HepG2 (cell line): ENCODE data around the gene SYPL1. TPM values are rescaled to one million over a fixed set of nuclear protein-coding genes. Genes with fewer than 3 reads are reported as not detected.

Experiments
- AGO1 ChIP-seq: fragments of 200-400 bp; formaldehyde crosslinking; IDR thresholded peaks from 2 replicates; pipeline ENCODE4 v1.6.1; 2017; ENCODE audit warnings: mild to moderate bottlenecking, low read depth, low read length, moderate library complexity; ENCODE audit not compliant: poor library complexity, severe bottlenecking
- BCL6 ChIP-seq: IDR thresholded peaks from 2 replicates; pipeline ENCODE4 v1.6.1; 2016; ENCODE audit warnings: missing genetic modification reagents, missing compliant biosample characterization
- BORCS8-MEF2B ChIP-seq: sonication (generic); formaldehyde crosslinking; IDR thresholded peaks from 2 replicates; pipeline ENCODE4 v1.8.0; 2022; ENCODE audit warnings: mild to moderate bottlenecking, missing genetic modification reagents
- CREM ChIP-seq, 2 experiments: sonication (generic) in 1 of 2; formaldehyde crosslinking in 1 of 2; IDR thresholded peaks; 2 replicates each; pipeline versions ENCODE4 v1.4.0 to v1.6.1; 2016 to 2020; ENCODE audit warnings: antibody characterized with exemption in 1 of 2, mild to moderate bottlenecking in 1 of 2, missing genetic modification reagents in 1 of 2
- DPF2 ChIP-seq: sonication (generic); formaldehyde crosslinking; IDR thresholded peaks from 2 replicates; pipeline ENCODE4 v1.4.0; 2020; ENCODE audit warnings: mild to moderate bottlenecking, low read depth, missing genetic modification reagents, borderline replicate concordance
- ELF4 ChIP-seq: sonication (generic); formaldehyde crosslinking; IDR thresholded peaks from 2 replicates; pipeline ENCODE4 v1.5.0; 2020; ENCODE audit warnings: missing genetic modification reagents, mild to moderate bottlenecking, moderate library complexity, borderline replicate concordance
- GABPB1 ChIP-seq: IDR thresholded peaks from 2 replicates; pipeline ENCODE4 v1.6.1; 2016; ENCODE audit warnings: mild to moderate bottlenecking, missing genetic modification reagents, moderate library complexity, missing compliant biosample characterization
- MLX ChIP-seq: IDR thresholded peaks from 2 replicates; pipeline ENCODE4 v1.6.1; 2016
- NFE2 ChIP-seq: sonication (generic); formaldehyde crosslinking; IDR thresholded peaks from 2 replicates; pipeline ENCODE4 v1.4.0; 2020; ENCODE audit warnings: missing genetic modification reagents
- NR2F1 ChIP-seq, 2 experiments: fragments of 450-650 bp in 1 of 2; formaldehyde crosslinking in 1 of 2; IDR thresholded peaks; 2 replicates each; pipeline versions ENCODE4 v1.5.0 to v1.6.1; 2016 to 2020; ENCODE audit warnings: mild to moderate bottlenecking in 1 of 2, missing compliant biosample characterization in 1 of 2, missing genetic modification reagents in 1 of 2, moderate library complexity in 1 of 2
- PHF21A ChIP-seq: sonication (generic); formaldehyde crosslinking; IDR thresholded peaks from 2 replicates; pipeline ENCODE4 v1.5.0; 2020; ENCODE audit warnings: mild to moderate bottlenecking, missing genetic modification reagents
- PHF8 ChIP-seq: sonication (generic); formaldehyde crosslinking; IDR thresholded peaks from 2 replicates; pipeline ENCODE4 v1.5.0; 2020; ENCODE audit warnings: missing genetic modification reagents
- TBX2 ChIP-seq: sonication (generic); formaldehyde crosslinking; IDR thresholded peaks from 2 replicates; pipeline ENCODE4 v1.5.0; 2020; ENCODE audit warnings: missing genetic modification reagents, mild to moderate bottlenecking, borderline replicate concordance
- TOPORS ChIP-seq: sonication (generic); formaldehyde crosslinking; IDR thresholded peaks from 2 replicates; pipeline ENCODE4 v1.8.0; 2023; ENCODE audit warnings: mild to moderate bottlenecking, missing genetic modification reagents
- WIZ ChIP-seq: sonication (generic); formaldehyde crosslinking; IDR thresholded peaks from 2 replicates; pipeline ENCODE4 v1.5.1; 2020; ENCODE audit warnings: mild to moderate bottlenecking, missing genetic modification reagents
- ZBTB7A ChIP-seq: sonication (generic); formaldehyde crosslinking; IDR thresholded peaks from 2 replicates; pipeline ENCODE4 v1.8.0; 2022; ENCODE audit warnings: mild to moderate bottlenecking, missing genetic modification reagents
- ZFY ChIP-seq: sonication (generic); formaldehyde crosslinking; IDR thresholded peaks from 2 replicates; pipeline ENCODE4 v1.4.0; 2020; ENCODE audit warnings: missing genetic modification reagents
- ZNF225 ChIP-seq: sonication (generic); formaldehyde crosslinking; IDR thresholded peaks from 2 replicates; pipeline ENCODE4 v1.4.0; 2020; ENCODE audit warnings: mild to moderate bottlenecking, missing genetic modification reagents
- ZNF253 ChIP-seq: sonication (generic); formaldehyde crosslinking; IDR thresholded peaks from 2 replicates; pipeline ENCODE4 v1.8.0; 2022; ENCODE audit warnings: mild to moderate bottlenecking, missing genetic modification reagents, borderline replicate concordance
- ZNF460 ChIP-seq: sonication (generic); formaldehyde crosslinking; IDR thresholded peaks from 2 replicates; pipeline ENCODE4 v1.5.1; 2020; ENCODE audit warnings: missing genetic modification reagents, mild to moderate bottlenecking, borderline replicate concordance
- ZNF512 ChIP-seq: sonication (generic); formaldehyde crosslinking; IDR thresholded peaks from 2 replicates; pipeline ENCODE4 v1.4.0; 2020; ENCODE audit warnings: mild to moderate bottlenecking, missing genetic modification reagents
- ZNF563 ChIP-seq: sonication (generic); formaldehyde crosslinking; IDR thresholded peaks from 2 replicates; pipeline ENCODE4 v1.8.0; 2022; ENCODE audit warnings: mild to moderate bottlenecking, moderate library complexity, missing genetic modification reagents
- ZNF772 ChIP-seq: sonication (generic); formaldehyde crosslinking; IDR thresholded peaks from 2 replicates; pipeline ENCODE4 v1.5.0; 2020; ENCODE audit warnings: mild to moderate bottlenecking, missing genetic modification reagents
- ZNF83 ChIP-seq: sonication (generic); formaldehyde crosslinking; IDR thresholded peaks from 2 replicates; pipeline ENCODE4 v1.4.0; 2020; ENCODE audit warnings: missing genetic modification reagents, mild to moderate bottlenecking, borderline replicate concordance
- ZSCAN22 ChIP-seq: sonication (generic); formaldehyde crosslinking; IDR thresholded peaks from 2 replicates; pipeline ENCODE4 v1.4.0; 2020; ENCODE audit warnings: mild to moderate bottlenecking, missing genetic modification reagents
- ZSCAN25 ChIP-seq: sonication (generic); formaldehyde crosslinking; IDR thresholded peaks from 2 replicates; pipeline ENCODE4 v1.8.0; 2022; ENCODE audit warnings: mild to moderate bottlenecking, missing genetic modification reagents
- polyA plus RNA-seq, 8 experiments: library from polyadenylated mRNA; depleted of rRNA in 3 of 8; stranded (reverse) in 7 of 8; unstranded in 1 of 8; fragments of >200 nt; fragmentation: Illumina TruSeq in 4 of 8; extraction: Trizol in 4 of 8; gene quantifications; 2 replicates each; pipeline versions ENCODE4 v1.2.1 to v1.2.3, GENCODE V29; 2011 to 2016; ENCODE audit warnings: low read depth in 4 of 8, missing spikeins in 1 of 8, mixed read lengths in 1 of 8; ENCODE audit not compliant: insufficient read depth in 1 of 8
- total RNA-seq, 5 experiments: library from RNA; depleted of rRNA; stranded (reverse); fragments of >200 nt; fragmentation: Illumina TruSeq; extraction: Trizol; gene quantifications; 2 replicates each; pipeline ENCODE4 v1.2.3, GENCODE V29; 2016; ENCODE audit warnings: low read depth in 1 of 5
- TF ChIP-seq, protein P1 (sequence below): sonication (generic); formaldehyde crosslinking; IDR thresholded peaks from 2 replicates; pipeline ENCODE4 v1.4.0; 2020; ENCODE audit warnings: low read depth, mild to moderate bottlenecking, missing genetic modification reagents

SYPL1 gene
- total and polyA plus RNA-seq, 2 of the 13 experiments (the other 11 are each of a cell fraction or from before 2014, with no cell fraction given), result 27.5 to 40.2 TPM

DNA sequence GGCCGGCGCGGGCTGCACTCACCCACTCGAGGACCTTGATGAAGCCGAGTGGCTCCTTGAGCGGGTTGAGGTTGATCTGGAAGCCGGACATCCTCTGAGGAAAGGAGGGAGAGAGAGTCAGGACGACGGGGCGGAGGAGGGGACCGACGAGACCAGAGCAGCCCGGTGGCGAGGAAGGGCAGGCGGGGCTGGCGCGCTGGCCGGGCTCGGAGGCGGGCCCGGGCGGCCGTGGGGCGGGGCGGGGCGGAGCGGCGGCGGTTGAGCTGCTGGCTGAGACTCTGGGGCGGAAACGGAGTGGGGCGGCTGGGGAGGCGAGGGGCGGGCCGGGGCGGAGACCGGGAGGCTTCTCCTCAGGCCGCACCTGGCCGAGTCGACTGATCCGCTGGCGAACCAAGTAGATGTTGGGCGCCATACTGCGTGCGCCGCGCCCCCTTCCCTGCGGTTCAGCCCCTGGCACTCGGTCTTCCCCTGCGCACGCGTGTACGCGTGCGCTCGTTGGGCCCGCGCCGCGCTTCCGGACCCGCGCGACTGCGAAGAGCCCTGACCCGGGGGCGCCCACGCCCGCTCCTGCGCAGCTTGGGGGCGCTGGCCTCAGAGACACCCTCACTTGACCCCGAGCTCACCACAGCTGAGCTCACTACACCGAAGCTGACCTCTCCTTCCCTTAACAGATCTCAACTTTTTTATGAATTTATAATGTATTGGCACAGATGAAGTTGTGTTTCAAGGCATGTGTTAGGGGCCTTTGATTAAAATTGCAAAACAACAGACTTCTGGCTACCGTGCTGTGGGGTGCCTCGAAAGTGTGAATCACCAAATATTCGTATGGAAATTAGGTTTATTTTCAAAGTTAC, at the start of gene SYPL1 (continued):
- TF ChIP-seq ZSCAN22 (0 out of 2 replicates have a peak, but pooled peaks have one; percentile 16), GABPB1 (CRISPR knock-in tag) (peak; percentile 87), TOPORS (peak; percentile 81), ZSCAN25 (CRISPR knock-in tag) (0 out of 2 replicates have a peak, but pooled peaks have one; percentile 9), ZNF563 (CRISPR knock-in tag) (0 out of 2 replicates have a peak, but pooled peaks have one; percentile 30), DPF2 (CRISPR knock-in tag) (no peak), ZNF772 (peak; percentile 29; the same call in 1 of the 2 replicates), PHF8 (CRISPR knock-in tag) (peak; percentile 92), WIZ (CRISPR knock-in tag) (peak; percentile 43; the same call in 1 of the 2 replicates), BORCS8-MEF2B (no peak), ZBTB7A (CRISPR knock-in tag) (0 out of 2 replicates have a peak, but pooled peaks have one; percentile 21), TBX2 (CRISPR knock-in tag) (peak; percentile 14; the same call in 1 of the 2 replicates), ZNF460 (no peak), CREM (IDR thresholded peaks at IDR 0.05) (no peak), CREM (CRISPR knock-in tag; IDR thresholded peaks at IDR 0.05) (no peak), ZNF512 (CRISPR knock-in tag) (no peak), ZNF253 (CRISPR knock-in tag) (no peak), ZFY (CRISPR knock-in tag) (peak; percentile 79), AGO1 (peak; percentile 28), NR2F1 (CRISPR knock-in tag; IDR thresholded peaks at IDR 0.05) (0 out of 4 replicates have a peak, but pooled peaks have one; percentile 39 to 43), ZNF225 (CRISPR knock-in tag) (peak; percentile 67; the same call in 1 of the 2 replicates), ELF4 (CRISPR knock-in tag) (0 out of 2 replicates have a peak, but pooled peaks have one; percentile 19), PHF21A (CRISPR knock-in tag) (peak; percentile 33; the same call in 1 of the 2 replicates), MLX (no peak), ZNF83 (CRISPR knock-in tag) (peak; percentile 47; the same call in 1 of the 2 replicates), BCL6 (no peak), NFE2 (CRISPR knock-in tag) (no peak)
- TF ChIP-seq, protein P1, sequence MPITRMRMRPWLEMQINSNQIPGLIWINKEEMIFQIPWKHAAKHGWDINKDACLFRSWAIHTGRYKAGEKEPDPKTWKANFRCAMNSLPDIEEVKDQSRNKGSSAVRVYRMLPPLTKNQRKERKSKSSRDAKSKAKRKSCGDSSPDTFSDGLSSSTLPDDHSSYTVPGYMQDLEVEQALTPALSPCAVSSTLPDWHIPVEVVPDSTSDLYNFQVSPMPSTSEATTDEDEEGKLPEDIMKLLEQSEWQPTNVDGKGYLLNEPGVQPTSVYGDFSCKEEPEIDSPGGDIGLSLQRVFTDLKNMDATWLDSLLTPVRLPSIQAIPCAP (CRISPR knock-in tag), result no peak
